Breast epithelium (tissue), 4 donors: ENCODE data around the gene CDK14. TPM values are rescaled to one million over a fixed set of nuclear protein-coding genes. Genes with fewer than 3 reads are reported as not detected.

Experiments
- DNase-seq, 2 donors: peaks; one replicate each; pipeline ENCODE4 v3.0.0-alpha.2; 2019; ENCODE audit warnings: low spot score in 2 of 2
- H3K27ac ChIP-seq, 2 donors: fragments of 200-600 bp; sonication (generic) in 1 of 2; one replicate each; pipeline ENCODE4 v1.5.1; 2016 to 2019; ENCODE audit warnings: mild to moderate bottlenecking in 1 of 2
- H3K27me3 ChIP-seq, 2 donors: fragments of 200-600 bp; sonication (generic) in 1 of 2; one replicate each; pipeline versions ENCODE4 v1.5.1 to v1.6.0; 2017 to 2019; ENCODE audit warnings: control low read depth in 1 of 2, mild to moderate bottlenecking in 1 of 2
- H3K36me3 ChIP-seq: fragments of 200-600 bp; one replicate; pipeline ENCODE4 v1.5.1; 2019
- H3K4me1 ChIP-seq, 2 donors: fragments of 200-600 bp; sonication (generic); one replicate each; pipeline ENCODE4 v1.5.1; 2016 to 2019; ENCODE audit warnings: control low read depth in 1 of 2
- H3K4me3 ChIP-seq, 3 donors: fragments of 200-600 bp; sonication (generic); 1 replicate in 2 of 3; 2 replicates in 1 of 3; pipeline ENCODE4 v1.5.1; 2016 to 2019; ENCODE audit warnings: mild to moderate bottlenecking in 3 of 3, moderate library complexity in 2 of 3
- H3K9me3 ChIP-seq, 2 donors: fragments of 200-600 bp; sonication (generic) in 1 of 2; one replicate each; pipeline ENCODE4 v1.5.1; 2016 to 2019; ENCODE audit warnings: control low read depth in 1 of 2
- POLR2A ChIP-seq: fragments of 450-650 bp; IDR thresholded peaks from one replicate; pipeline ENCODE4 v1.6.1; 2016; ENCODE audit warnings: antibody characterized with exemption, mild to moderate bottlenecking, moderate library complexity
- POLR2AphosphoS5 ChIP-seq, 3 donors: sonication (generic); formaldehyde crosslinking; IDR thresholded peaks; one replicate each; pipeline ENCODE4 v1.6.1; 2017; ENCODE audit warnings: antibody characterized with exemption in 3 of 3
- intact Hi-C: fragments of 100-400 bp; cut with DNase I; formaldehyde crosslinking; loops from one replicate; pipeline ENCODE4 v1.15.1; 2023; ENCODE audit warnings: low total_unique reads
- total RNA-seq, 3 donors: library from RNA; depleted of rRNA; stranded (reverse); fragments of >200 nt; gene quantifications; one replicate each; pipeline ENCODE4 v1.1.0, GENCODE V29; 2016
- TF ChIP-seq, protein P1 (sequence below), 3 donors: fragments of 450-650 bp; IDR thresholded peaks; one replicate each; pipeline ENCODE4 v1.5.1; 2016 to 2017; ENCODE audit warnings: antibody characterized with exemption in 3 of 3, mild to moderate bottlenecking in 3 of 3, moderate library complexity in 3 of 3

CDK14 gene
- total RNA-seq, 3 donors from 2014 or later, result 16.3 to 64.7 (median 29.8) TPM

DNA sequence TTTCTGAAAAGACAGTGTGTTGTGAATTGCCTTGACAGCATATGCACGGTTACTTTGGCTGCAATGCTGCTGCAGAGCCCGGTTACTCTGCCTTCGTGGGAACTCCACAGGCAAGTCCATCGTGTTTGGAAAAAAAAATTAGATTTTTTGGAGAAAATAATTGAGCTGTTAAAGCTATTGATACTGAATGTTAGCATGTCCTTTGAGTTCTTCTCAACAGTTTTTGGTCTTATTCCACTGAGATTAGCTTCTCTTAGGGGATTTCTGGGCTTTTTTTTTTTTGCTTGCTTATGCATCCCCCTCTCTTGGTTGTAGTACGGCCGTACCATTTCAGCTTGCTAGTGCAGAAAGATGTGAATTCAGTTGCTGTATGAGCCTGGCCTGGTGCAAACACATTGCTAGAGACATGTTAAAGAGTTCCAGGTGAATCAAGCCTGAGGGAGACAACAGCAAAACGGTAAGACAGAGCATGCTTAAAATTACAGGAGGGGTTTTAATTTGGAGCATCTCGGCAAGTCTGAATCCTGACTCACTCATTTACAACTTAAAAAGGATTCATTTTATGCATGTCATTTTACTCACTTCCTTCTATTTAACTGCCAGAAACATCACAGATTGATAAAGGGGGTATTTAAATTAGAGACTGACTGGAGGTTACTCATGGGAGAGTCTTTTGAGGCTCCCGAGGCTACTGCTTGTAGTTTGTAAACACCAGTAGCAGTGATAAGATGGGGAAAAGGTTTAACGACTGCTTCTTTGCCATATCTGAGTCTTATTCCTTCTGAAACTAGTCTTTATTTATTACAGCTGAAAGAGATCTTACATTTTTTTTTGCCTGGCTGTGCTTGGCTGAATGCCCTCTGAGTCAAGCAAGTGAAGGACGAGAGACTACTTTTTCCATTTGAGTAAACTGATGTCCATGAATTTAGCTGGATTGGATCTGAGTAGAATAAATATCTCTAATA lies 113.7 kb downstream of the CDK14 start:
- Histone ChIP-seq H3K4me1 (peaks cover 0 to 5% of the 10 kb centered on the region in 2 donors), H3K36me3 (no peaks in the 10 kb centered on the region), H3K27ac (peak overlapping the region in 1 of 2 donors; percentile 21), H3K27me3 (no peaks in the 10 kb centered on the region), H3K4me3 (peak overlapping the region in 2 of 3 donors; percentile 0 to 20), H3K9me3 (no peaks in the 10 kb centered on the region)
- TF ChIP-seq POLR2AphosphoS5 (IDR thresholded peaks at IDR 0.05), result no peak
- TF ChIP-seq, protein P1, sequence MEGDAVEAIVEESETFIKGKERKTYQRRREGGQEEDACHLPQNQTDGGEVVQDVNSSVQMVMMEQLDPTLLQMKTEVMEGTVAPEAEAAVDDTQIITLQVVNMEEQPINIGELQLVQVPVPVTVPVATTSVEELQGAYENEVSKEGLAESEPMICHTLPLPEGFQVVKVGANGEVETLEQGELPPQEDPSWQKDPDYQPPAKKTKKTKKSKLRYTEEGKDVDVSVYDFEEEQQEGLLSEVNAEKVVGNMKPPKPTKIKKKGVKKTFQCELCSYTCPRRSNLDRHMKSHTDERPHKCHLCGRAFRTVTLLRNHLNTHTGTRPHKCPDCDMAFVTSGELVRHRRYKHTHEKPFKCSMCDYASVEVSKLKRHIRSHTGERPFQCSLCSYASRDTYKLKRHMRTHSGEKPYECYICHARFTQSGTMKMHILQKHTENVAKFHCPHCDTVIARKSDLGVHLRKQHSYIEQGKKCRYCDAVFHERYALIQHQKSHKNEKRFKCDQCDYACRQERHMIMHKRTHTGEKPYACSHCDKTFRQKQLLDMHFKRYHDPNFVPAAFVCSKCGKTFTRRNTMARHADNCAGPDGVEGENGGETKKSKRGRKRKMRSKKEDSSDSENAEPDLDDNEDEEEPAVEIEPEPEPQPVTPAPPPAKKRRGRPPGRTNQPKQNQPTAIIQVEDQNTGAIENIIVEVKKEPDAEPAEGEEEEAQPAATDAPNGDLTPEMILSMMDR (IDR thresholded peaks at IDR 0.05), result no peak
- TF ChIP-seq POLR2A, result no peak
- intact Hi-C loops, result no loop called here
- no peak for DNase-seq

DNA sequence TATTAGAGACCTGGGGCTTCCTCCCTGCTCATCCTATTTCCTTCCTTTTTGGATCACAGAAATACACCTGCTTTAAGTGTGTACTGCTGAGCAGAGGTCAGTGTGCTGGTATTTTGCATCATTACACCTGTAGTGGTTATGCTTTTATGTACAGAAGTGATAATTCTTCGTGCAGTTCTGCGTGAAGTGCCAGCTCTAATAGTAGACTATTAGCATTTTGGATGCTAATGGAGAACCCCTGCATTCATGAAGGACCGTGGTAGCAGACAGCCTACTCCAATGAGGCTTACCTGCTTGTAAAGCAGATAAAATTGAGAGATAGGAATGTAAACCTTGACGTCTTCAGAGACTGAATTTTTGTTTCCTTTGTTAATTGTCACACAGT lies 114.3 kb downstream of the CDK14 start:
- Histone ChIP-seq H3K9me3 (no peaks in the 10 kb centered on the region), H3K27me3 (no peaks in the 10 kb centered on the region), H3K36me3 (no peaks in the 10 kb centered on the region), H3K4me1 (peaks cover 0 to 5% of the 10 kb centered on the region in 2 donors), H3K4me3 (peak overlapping the region in 1 of 3 donors; percentile 0), H3K27ac (no peak overlapping the region)
- no peak for DNase-seq
- intact Hi-C loops, result no loop called here
- no peak for TF ChIP-seq POLR2A
- TF ChIP-seq, protein P1 (IDR thresholded peaks at IDR 0.05), result no peak
- TF ChIP-seq POLR2AphosphoS5 (IDR thresholded peaks at IDR 0.05), result no peak

DNA sequence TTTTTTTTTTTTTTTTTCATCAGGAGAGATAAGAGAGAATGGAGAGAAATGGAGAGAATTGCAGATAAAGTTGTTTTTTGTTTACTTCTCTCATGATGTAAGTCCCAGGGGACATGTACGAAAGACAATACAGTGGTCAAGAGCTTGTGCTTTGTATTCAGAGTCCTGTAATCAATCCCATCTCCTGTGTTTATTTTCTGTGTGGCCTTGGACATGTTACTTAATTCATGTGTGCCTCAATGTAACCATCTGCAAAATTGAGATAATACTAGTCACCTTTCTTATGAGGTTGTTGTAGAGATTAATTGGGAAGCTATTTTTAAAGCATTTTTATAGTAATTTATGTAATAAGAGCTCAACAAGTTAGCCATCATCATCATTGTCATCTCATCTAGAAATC lies 117.5 kb downstream of the CDK14 start:
- H3K4me1 ChIP-seq, result peaks cover 0 to 5% of the 10 kb centered on the region in 2 donors
- intact Hi-C loops, result no loop called here
- H3K4me3 ChIP-seq, result no peak overlapping the region
- TF ChIP-seq, protein P1 (IDR thresholded peaks at IDR 0.05), result no peak
- no peak for TF ChIP-seq POLR2AphosphoS5 (IDR thresholded peaks at IDR 0.05)
- no peak for TF ChIP-seq POLR2A
- no peaks in the 10 kb centered on the region for H3K27me3 ChIP-seq
- no peak overlapping the region for H3K27ac ChIP-seq
- no peaks in the 10 kb centered on the region for H3K36me3 ChIP-seq
- no peaks in the 10 kb centered on the region for H3K9me3 ChIP-seq
- DNase-seq, result no peak

DNA sequence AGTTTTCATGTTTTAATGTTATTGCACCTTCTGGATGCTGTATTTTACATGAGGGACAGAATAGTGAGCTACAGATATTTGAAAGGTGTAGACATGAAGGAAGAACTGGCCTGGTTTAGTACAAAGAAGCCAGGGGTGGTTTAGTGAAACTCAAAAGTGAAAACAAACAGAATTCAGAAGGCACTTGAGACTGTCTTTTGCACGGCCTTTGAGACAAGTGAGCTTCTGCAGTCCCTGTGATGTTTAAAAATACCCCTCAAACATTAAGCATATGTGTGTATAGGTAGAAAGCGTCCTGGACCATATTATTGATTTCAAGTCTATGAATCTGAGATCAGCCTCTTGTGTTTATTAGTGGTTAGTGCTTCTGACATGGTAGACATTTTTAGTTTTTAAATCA lies 118.9 kb downstream of the CDK14 start:
- H3K4me1 ChIP-seq, result peaks cover 0 to 5% of the 10 kb centered on the region in 2 donors
- DNase-seq, result no peak
- H3K4me3 ChIP-seq, result no peak overlapping the region
- H3K27ac ChIP-seq, result no peak overlapping the region
- intact Hi-C loops, result no loop called here
- no peaks in the 10 kb centered on the region for H3K27me3 ChIP-seq
- H3K36me3 ChIP-seq, result no peaks in the 10 kb centered on the region
- no peaks in the 10 kb centered on the region for H3K9me3 ChIP-seq
- TF ChIP-seq POLR2A (no peak), POLR2AphosphoS5 (IDR thresholded peaks at IDR 0.05) (no peak)
- TF ChIP-seq, protein P1 (IDR thresholded peaks at IDR 0.05), result no peak

DNA sequence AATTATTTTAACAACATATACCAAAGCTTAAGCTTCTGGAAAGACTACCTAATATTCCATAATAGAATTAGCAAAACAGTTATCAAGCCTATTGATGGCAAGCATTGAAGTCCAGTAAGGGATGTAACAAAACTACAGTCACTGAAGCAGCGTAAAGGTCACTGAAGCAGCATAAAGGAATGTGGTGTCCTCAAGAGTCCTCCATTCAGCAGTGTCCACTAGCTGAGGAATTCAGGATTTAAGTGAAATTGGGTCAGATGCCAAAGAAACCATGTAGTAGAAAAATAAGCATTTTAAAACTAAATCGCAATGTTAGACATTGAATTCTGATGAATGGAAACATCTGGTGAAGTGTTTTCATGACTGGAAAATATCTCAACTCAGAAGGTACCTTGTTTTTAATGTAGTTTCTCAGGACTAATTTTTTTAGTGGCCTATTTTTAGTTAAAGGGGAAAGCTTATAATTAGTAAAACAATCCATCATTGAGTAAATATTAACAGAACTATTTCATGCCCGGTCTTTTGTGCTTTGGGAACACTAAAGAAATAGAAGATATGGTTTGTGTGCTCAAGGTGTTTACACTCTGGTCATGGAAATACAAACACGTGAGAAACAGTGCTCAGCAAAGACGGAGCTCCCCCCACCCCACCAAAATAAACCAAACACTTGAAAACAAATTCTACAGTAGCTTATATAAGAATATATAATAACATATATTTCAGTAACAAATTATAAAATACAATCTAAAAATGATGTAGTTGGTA lies 121.4 kb downstream of the CDK14 start:
- intact Hi-C loops, result no loop called here
- no peaks in the 10 kb centered on the region for H3K9me3 ChIP-seq
- H3K36me3 ChIP-seq, result no peaks in the 10 kb centered on the region
- no peak for TF ChIP-seq POLR2AphosphoS5 (IDR thresholded peaks at IDR 0.05)
- no peak for TF ChIP-seq POLR2A
- TF ChIP-seq, protein P1 (IDR thresholded peaks at IDR 0.05), result no peak
- H3K4me1 ChIP-seq, result peaks cover 0 to 10% of the 10 kb centered on the region in 2 donors
- H3K27ac ChIP-seq, result no peak overlapping the region
- H3K27me3 ChIP-seq, result no peaks in the 10 kb centered on the region
- no peak for DNase-seq
- H3K4me3 ChIP-seq, result no peak overlapping the region
